NCI-H2227 treated with DMSO at 0.1 percent for 48 hours (cell line): ENCODE results near the gene TOMT.
"Not testable (repeated sequence)": the region's sequence is repeated elsewhere in the genome, so short reads cannot be mapped to it uniquely, and the experiment has no call there.

Experiments
- DNase-seq: peaks from one replicate; lab custom pipeline; 2025; lab: John Stamatoyannopoulos, UW

The TOMT gene

DNA sequence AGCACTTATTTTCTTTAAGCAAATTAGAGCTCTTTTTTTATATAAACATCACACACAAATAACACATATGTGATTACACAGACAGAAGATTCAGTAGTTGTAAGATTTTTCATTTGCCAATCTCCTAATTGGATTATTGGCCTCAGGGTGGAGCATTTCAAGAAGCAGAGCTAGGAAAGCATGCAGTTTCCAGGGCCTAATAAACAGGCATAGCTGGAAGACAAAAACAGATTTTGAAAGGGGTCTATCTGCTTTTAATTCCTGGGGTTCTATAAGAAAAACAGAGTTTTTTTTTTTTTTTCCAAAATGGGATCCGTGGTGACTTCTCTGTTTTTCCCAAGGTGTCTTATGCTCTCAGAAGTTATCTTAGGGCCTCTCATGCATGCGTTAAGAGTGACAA is 22.2 kb downstream of the TOMT start:
- DNase-seq, result no peak

DNA sequence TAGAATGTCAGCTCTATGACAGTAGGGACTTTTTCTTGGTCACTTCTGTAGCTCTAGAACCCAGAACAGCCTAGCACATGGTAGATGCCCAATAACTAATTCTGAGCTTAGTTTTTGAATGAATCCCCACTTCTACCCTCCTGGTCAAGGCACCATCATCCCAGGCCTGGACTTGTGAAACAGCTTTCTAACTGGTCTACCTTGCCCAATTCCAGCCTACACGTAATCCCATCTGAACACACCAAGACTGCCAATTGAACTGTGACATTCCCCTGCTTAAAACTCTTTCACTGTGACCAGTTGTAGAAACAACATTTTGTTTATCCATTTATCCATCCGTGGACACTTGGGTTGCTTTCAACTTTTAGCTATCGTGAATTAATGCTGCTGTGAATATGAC is 23.7 kb downstream of the TOMT start:
- DNase-seq, result no peak

DNA sequence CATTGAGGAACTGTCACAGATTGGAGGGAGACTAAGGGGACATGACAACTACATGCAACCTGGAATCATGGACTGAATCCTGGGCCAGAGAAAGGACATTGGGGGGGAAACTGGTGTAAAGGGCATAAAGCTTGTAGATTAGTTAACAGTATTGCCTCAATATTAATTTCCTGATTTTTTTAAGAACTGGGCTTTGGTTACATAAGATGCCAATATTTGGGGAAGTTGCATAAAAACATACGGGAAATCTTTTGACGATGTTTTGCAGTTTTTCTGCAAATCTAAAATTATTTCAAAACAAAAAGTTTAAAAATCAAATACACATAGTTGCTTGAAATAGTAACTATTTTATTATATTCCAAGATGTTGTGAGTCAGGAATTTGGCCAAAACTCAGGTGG is 26.9 kb downstream of the TOMT start:
- DNase-seq, result no peak

DNA sequence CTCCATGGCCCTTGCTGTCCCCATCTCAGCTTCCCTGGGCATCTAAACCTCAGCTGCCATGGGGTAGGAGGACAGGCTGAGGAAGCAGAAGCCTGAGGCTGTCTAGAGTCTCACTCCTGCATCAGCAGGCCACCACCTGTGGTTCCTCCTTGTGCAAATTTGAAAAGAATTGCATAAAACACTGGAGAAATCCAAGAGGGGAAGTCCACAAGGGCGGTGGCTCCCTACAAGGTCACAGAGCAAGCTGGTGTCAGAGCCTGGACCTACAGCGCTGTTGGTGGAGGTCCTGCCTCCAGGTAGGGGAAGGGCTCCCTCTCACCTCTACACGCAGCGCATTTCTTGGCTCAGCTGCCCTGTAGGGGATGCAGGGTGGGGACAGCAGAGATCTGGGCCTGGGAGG is 29.7 kb downstream of the TOMT start, which contains the start of gene FOLR3:
Gene FOLR3 (plus strand): TSS at position 253 of the 400 bp plus-strand sequence. CDS start 228 bp downstream, outside the sequence.
- not testable (repeated sequence) for DNase-seq

DNA sequence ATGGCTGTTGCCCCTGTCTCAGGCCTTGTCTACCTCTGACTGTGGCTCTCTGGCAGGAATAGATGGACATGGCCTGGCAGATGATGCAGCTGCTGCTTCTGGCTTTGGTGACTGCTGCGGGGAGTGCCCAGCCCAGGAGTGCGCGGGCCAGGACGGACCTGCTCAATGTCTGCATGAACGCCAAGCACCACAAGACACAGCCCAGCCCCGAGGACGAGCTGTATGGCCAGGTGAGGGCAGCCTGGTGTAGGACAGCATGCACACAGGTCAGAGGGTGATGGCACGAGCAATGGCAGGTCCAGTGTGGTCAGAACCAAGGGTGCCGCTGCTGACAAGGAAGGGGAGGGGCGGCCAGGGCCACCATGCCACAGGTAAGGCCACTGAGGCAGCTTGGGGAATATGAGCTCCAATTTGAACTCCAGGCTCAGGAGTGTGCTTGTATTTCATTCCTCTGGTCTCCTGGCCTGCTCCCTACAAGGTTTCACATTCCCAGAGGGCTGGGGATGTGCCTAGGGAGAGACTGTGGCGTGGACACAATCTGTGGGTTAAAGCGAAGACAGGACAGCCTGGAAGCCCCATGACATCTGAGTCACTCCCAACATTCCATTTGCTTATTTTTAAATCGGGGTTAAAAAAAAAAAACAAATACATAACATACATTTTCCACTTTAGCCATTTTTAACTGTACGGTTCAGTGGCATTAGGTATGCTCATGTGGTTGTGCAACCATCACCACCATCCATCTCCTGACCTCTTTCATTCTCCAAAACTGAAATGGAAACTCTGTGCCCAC is 30.4 kb downstream of the TOMT start:
- DNase-seq, result no peak

DNA sequence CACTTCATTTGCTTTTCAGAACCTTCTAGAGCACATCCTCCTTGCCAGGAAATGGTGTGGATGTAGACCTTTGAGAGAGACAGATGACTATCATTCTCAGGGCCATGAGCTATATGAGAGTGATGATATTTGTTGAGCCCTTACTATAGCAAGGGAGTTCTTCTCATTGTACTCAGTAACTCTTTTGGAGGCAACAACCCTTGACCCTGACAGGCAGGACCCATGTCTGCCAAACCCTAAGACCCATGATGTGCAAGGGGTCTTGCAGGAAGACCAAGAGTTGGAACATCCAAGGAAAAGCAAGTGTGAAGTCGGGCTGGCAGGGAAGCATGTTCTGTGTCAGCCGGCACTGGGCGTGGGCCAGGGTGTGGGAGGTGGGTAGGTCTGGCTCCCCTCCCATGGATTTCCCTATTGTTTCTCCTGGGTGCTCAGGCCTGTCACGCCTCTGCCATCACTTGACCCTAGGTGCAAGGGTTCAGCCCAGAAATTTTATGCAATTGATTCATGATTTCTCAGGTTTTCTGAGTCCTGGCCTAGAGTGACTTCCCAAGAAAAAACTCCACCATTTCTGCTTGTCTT is 31.0 kb downstream of the TOMT start:
- no peak for DNase-seq

DNA sequence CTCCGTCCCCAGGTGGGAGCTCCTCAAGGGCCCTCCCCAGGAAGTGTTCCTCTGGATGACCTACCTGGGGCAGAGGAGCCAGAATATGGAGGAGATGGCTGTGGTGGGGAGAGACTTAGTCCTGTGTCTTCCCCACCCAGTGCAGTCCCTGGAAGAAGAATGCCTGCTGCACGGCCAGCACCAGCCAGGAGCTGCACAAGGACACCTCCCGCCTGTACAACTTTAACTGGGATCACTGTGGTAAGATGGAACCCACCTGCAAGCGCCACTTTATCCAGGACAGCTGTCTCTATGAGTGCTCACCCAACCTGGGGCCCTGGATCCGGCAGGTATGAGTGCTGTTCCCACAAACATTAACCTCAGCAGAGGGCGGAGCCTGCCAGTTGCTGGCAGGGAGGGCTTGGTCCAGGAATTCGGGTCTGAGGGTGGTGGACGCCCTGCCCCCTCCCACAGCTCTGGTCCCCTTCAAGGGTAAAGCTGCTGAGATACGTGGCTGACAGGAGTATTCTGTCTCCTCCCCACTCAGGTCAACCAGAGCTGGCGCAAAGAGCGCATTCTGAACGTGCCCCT is 33.2 kb downstream of the TOMT start:
- no peak for DNase-seq

DNA sequence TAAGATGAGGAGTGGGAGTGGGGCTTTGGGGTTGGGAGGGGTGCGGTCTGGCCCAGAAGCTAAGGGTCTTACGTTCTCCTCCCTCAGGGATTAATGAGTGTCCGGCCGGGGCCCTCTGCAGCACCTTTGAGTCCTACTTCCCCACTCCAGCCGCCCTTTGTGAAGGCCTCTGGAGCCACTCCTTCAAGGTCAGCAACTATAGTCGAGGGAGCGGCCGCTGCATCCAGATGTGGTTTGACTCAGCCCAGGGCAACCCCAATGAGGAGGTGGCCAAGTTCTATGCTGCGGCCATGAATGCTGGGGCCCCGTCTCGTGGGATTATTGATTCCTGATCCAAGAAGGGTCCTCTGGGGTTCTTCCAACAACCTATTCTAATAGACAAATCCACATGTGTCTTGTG is 33.8 kb downstream of the TOMT start:
- DNase-seq, result no peak

DNA sequence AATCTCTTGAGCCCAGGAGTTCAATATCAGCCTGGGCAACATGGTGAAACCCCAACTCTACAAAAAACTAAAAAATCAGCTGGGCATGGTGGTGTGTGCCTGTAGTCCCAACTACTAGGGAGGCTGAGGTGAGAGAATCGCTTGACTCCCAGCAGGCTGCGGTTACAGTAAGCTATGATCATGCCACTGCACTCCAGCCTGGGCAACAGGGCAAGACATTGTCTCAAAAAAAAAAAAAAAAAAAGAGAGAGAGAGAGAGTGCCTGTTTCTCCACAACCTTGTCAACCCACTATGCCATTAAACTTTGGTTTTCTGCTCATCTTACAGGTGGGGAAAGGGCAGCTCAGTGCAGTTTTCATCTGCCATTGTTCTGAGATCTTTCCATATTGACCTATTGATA is 34.9 kb downstream of the TOMT start:
- DNase-seq, result no peak

DNA sequence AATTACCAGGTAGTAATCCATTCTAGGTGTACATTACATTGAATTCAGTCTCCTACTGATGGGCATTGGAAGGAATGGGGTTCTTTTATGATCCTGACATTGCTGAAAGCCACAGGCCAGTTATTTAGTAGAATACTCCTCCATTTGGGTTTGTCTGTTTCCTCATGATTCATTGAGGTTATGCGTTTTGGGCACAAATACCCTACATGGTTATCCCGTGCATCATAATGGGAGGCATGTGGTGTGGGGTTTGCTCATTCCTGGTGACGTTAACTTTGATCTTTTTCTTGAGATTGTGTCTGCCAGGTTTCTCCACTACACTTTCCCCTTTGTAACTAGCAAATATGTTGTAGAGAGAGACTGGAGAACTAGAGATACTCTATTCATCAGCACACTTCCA is 35.3 kb downstream of the TOMT start:
- DNase-seq, result no peak

DNA sequence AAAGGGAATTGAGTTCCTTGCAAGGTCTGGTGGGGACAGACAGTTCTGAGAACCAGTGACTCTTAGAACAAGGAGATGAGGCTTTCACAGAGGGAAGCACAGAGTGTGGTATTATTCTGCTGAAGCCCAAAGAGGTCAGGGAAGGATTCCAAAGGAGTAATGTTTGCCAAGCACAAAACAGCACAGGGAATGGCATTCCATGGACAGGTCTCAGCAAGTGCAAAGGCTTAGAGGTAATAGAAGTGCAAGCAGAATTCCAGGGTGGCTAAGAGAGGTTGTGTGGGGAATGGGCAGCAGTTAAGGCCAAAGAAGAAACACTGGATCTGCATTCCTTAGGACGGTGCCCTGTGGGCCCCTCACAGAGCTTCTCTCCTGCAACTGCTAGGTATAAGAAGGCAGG is 36.4 kb downstream of the TOMT start:
- not testable (repeated sequence) for DNase-seq

DNA sequence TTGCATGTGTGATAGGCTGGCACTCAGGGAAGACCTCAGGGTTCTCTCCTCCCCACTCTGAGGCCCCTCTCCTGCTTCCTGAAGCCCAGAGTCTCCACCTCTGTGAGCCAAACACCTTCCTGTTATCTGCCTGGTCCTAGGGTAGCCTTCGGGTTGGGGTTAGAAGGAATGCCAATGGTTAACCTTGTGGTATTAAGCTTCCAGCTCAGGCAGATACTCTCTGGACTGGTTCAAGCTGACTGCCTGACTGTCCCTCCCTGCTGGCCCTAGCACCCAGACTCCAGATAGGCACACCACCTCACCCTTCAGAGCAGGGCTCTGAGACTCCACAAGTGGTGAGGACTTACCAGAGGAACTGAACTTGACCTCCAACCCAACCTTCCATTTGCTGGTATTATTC is 36.8 kb downstream of the TOMT start:
- DNase-seq, result not testable (repeated sequence)

DNA sequence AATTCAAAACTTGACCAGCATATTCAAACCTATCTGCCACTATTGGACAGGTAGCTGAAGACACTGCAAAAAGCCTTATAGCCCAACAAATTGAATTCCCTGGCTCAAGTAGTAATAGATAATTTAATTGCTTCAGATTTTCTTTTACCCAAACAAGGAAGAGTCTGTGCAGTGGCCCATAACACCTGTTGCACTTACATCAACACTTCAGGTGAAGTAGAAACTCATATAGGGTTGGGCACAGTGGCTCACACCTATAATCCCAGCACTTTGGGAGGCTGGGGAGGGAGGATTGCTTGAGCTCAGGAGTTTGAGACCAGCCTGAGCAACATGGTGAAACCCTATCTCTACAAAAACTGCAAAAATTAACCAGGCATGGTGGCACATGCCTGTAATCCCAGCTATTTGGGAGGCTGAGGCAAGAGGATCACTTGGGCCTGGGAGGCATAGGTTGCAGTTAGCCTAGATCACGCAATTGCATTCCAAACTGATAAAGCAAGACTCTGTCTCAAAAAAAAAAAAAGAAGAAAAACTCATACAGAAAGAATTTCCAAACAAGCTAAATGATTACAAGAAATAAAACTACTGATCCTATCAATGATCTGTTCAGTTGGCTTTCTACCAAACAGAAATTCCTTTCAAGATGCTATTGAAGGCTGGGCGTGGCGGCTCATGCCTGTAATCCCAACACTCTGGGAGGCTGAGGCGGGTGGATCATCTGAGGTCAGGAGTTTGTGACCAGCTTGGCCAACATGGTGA is 39.3 kb downstream of the TOMT start:
- no peak for DNase-seq

DNA sequence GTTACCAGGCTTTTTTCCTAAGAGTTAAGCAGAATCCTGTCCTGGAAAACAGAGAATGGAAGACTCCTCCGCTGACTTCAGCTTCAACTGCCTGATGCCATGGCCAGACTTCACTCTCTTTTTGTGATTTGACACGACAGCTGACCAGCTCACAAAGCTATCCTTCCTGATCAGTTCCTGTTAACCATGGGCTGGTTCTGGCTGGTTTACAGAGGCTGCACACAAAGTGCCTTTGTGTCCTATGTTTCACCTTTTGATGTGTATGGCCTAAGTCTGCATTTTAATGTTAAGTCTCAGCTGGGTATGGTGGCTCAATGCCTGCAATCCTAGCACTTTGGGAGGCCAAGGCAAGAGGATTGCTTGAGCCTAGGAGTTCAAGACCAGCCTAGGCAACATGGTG is 40.9 kb downstream of the TOMT start:
- no peak for DNase-seq

DNA sequence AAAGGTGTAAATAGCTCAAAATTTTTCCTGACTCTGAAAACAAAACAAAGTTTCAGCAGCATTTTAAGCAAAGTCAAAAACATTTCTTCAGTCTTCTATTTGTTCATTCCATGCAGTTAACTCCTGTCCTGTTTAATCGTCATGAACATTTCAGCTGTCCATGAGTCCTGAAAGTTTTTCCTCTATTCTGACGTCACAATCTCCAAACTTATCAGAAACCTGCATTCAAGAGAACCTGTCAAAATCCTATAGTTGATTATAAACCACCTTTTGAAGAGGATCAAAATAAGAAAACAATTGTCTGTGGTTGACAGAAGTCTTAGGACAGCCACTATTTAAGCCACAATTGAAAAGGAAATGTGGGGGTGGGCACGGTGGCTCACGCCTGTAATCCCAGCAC is 45.2 kb downstream of the TOMT start:
- DNase-seq, result no peak

DNA sequence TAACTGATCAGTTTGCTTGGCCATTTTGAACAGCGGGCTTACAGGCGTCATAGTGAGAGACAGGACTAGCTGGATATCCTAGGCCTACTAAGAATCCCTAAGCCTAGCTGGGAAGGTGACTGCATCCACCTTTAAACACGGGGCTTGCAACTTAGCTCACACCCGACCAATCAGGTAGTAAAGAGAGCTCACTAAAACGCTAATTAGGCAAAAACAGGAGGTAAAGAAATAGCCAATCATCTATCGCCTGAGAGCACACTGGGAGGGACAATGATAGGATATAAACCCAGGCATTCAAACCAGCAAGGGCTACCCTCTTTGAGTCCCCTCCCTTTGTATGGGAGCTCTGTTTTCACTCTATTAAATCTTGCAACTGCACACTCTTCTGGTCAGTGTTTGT is 48.1 kb downstream of the TOMT start:
- not testable (repeated sequence) for DNase-seq

DNA sequence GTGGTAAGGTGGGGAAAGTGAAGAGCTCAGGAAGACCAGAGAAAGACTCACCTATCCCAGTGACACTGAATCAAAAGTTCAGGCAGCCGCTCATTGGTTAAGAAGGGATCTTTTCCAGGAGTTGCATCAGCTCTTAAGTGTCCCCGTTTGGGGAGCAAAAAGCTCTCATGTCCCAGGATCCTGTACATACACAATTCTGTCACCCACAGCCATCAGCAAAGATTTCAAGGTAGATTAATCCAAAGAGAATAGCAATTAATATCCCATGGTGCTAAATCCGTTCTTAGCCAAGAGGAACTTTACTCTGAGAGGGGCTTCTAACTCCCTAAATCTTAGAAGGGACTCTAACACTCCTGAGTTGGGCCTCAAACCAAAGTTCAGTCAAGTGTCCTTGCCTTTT is 49.1 kb downstream of the TOMT start:
- no peak for DNase-seq

DNA sequence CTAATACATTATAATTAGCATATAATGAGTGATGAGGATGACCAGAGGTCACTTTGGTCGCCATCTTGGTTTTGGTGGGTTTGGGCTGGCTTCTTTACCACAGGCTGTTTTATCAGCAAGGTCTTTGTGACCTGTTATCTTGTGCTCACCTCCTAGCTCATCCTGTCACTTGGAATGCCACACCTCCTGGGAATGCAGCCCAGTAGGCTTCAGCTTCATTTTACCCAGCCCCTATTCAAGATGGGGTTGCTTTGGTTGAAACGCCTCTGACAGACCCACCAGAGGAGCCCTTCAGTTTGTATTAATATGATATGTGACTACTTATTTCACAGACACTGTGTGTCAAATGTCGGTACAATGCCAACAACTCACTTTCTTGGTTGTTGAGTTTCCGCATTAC is 50.0 kb downstream of the TOMT start:
- no peak for DNase-seq

DNA sequence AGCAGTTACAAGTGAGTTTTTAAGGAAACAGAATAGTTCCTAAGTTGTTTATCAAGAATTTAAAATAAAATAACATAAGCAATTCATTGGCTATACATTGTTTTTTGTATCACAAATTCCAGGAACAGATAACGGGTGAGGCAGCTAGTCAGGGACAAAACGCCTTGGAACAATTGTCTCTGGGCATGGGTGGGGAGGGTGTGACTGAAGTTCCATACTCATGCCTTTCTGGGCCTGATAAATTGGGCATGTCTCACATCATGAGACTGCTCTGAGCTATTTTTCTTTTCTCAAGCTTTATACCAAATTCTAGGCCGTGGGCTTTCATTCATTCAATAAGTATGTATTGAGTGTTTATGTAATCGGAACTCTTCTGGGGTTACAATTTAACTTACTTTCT is 51.4 kb downstream of the TOMT start:
- no peak for DNase-seq
